Testis (tissue), 2 donors: Measurements from ENCODE around the gene SORT1.

Experiments
- POLR2A ChIP-seq: fragments of 450-650 bp; IDR thresholded peaks from one replicate; pipeline ENCODE4 v1.6.1; 2017; ENCODE audit warnings: antibody characterized with exemption, mild to moderate bottlenecking, moderate library complexity
- TF ChIP-seq, protein P1 (sequence below), 3 experiments: fragments of 450-650 bp in 2 of 3; fragments of 200-600 bp in 1 of 3; sonication (generic) in 1 of 3; IDR thresholded peaks; one replicate each; pipeline ENCODE4 v1.5.1; 2016 to 2019; ENCODE audit warnings: antibody characterized with exemption in 3 of 3, mild to moderate bottlenecking in 2 of 3, moderate library complexity in 1 of 3

DNA sequence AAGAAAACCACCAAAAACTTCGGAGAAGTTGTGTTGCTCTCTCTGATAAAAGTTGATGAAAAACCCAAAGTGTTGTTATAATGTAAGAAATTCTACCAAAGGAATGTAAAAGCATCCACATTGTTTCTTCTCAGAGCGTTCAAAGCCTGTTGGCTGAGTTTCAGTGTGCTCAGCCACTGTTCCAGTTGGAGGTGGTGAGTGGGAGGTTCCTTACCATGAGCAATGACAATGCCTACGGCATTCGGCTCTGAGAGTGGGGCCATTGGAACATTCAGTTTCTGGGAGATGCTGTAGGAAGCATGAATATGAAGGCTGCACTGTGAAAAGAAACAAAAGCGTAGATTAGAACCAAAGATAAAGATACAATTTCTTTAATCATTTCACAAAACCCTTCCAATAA is 70.4 kb downstream of the SORT1 start:
- TF ChIP-seq, protein P1, sequence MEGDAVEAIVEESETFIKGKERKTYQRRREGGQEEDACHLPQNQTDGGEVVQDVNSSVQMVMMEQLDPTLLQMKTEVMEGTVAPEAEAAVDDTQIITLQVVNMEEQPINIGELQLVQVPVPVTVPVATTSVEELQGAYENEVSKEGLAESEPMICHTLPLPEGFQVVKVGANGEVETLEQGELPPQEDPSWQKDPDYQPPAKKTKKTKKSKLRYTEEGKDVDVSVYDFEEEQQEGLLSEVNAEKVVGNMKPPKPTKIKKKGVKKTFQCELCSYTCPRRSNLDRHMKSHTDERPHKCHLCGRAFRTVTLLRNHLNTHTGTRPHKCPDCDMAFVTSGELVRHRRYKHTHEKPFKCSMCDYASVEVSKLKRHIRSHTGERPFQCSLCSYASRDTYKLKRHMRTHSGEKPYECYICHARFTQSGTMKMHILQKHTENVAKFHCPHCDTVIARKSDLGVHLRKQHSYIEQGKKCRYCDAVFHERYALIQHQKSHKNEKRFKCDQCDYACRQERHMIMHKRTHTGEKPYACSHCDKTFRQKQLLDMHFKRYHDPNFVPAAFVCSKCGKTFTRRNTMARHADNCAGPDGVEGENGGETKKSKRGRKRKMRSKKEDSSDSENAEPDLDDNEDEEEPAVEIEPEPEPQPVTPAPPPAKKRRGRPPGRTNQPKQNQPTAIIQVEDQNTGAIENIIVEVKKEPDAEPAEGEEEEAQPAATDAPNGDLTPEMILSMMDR (IDR thresholded peaks at IDR 0.05), result no peak
- TF ChIP-seq POLR2A, result no peak
